SK-N-SH (cell line): ENCODE measurements around the gene HEBP2. TPM values are rescaled to one million over a fixed set of nuclear protein-coding genes. Genes with fewer than 3 reads are reported as not detected.

Experiments
- CTCF ChIA-PET: fragments of 300-600, 350-600 bp; formaldehyde crosslinking; extraction: SDS; loops from one replicate; lab custom pipeline; 2021; lab: Yijun Ruan, JAX
- POLR2A ChIA-PET: fragments of 350-600 bp; sonication (Branson Sonifier 250); formaldehyde crosslinking; extraction: SDS; loops from one replicate; lab custom pipeline; 2020; ENCODE audit warnings: antibody characterized with exemption, inconsistent platforms; lab: Yijun Ruan, JAX
- DNase-seq: peaks from one replicate; pipeline ENCODE4 v3.0.0; 2012
- H2AFZ ChIP-seq: fragments of 200-600 bp; sonication (generic); 2 replicates; pipeline ENCODE4 v1.8.1; 2016; ENCODE audit warnings: antibody characterized with exemption, mild to moderate bottlenecking, low read depth
- H3F3A ChIP-seq: fragments of 200-600 bp; sonication (generic); replicated peaks from 2 replicates; pipeline ENCODE3; 2016; ENCODE audit warnings: antibody characterized with exemption, mild to moderate bottlenecking; ENCODE audit not compliant: insufficient read depth
- H3K27ac ChIP-seq, 2 experiments: fragments of 200-500 bp in 1 of 2; fragments of 200-600 bp in 1 of 2; sonication (Bioruptor generic) in 1 of 2; sonication (generic), shearing (Covaris generic) in 1 of 2; 2 replicates each; pipeline versions ENCODE4 v1.5.1 to v1.6.1; 2014 to 2016; ENCODE audit warnings: low read depth in 2 of 2, inconsistent platforms in 1 of 2, low read length in 1 of 2, mild to moderate bottlenecking in 1 of 2, mixed read lengths in 1 of 2
- H3K27me3 ChIP-seq: fragments of 200-600 bp; sonication (generic), shearing (Covaris generic); 2 replicates; pipeline ENCODE4 v1.6.1; 2016; ENCODE audit warnings: mixed run types; ENCODE audit not compliant: insufficient read depth
- H3K36me3 ChIP-seq, 2 experiments: fragments of 200-500 bp in 1 of 2; fragments of 200-600 bp in 1 of 2; sonication (Bioruptor generic) in 1 of 2; sonication (generic) in 1 of 2; replicated peaks in 1 of 2; 2 replicates each; pipeline versions ENCODE3 to v1.5.1; 2014 to 2016; ENCODE audit warnings: low read length in 1 of 2, mild to moderate bottlenecking in 1 of 2; ENCODE audit not compliant: insufficient read depth in 2 of 2, control insufficient read depth in 1 of 2
- H3K4me1 ChIP-seq, 2 experiments: fragments of 200-500 bp in 1 of 2; fragments of 200-600 bp in 1 of 2; sonication (Bioruptor generic) in 1 of 2; sonication (generic), shearing (Covaris generic) in 1 of 2; 2 replicates each; pipeline versions ENCODE4 v1.5.1 to v1.6.1; 2014 to 2016; ENCODE audit warnings: low read depth in 1 of 2, low read length in 1 of 2, mixed run types in 1 of 2; ENCODE audit not compliant: insufficient read depth in 2 of 2, control insufficient read depth in 1 of 2
- H3K4me2 ChIP-seq: fragments of 200-600 bp; sonication (generic), shearing (Covaris generic); 2 replicates; pipeline ENCODE4 v1.6.1; 2017; ENCODE audit warnings: mixed run types
- H3K4me3 ChIP-seq, 2 experiments: fragments of 200-500 bp in 1 of 2; fragments of 200-600 bp in 1 of 2; sonication (Bioruptor generic) in 1 of 2; sonication (generic), shearing (Covaris generic) in 1 of 2; 2 replicates each; pipeline versions ENCODE4 v1.5.1 to v1.8.1; 2014 to 2016; ENCODE audit warnings: low read depth in 2 of 2, inconsistent platforms in 1 of 2, low read length in 1 of 2, mild to moderate bottlenecking in 1 of 2, mixed read lengths in 1 of 2, moderate library complexity in 1 of 2
- H3K79me2 ChIP-seq: fragments of 200-600 bp; sonication (generic); 2 replicates; pipeline ENCODE4 v1.8.1; 2017; ENCODE audit warnings: mild to moderate bottlenecking; ENCODE audit not compliant: insufficient read depth
- H3K9ac ChIP-seq: fragments of 200-600 bp; sonication (generic); 2 replicates; pipeline ENCODE4 v1.6.1; 2017; ENCODE audit warnings: mixed run types
- H3K9me2 ChIP-seq: fragments of 200-600 bp; sonication (generic); 2 replicates; pipeline ENCODE4 v1.6.1; 2017; ENCODE audit warnings: mixed run types
- H3K9me3 ChIP-seq: fragments of 200-600 bp; sonication (generic); 2 replicates; pipeline ENCODE4 v1.6.1; 2017; ENCODE audit warnings: mixed run types, mild to moderate bottlenecking, moderate library complexity
- H4K20me1 ChIP-seq: fragments of 200-600 bp; sonication (generic); 2 replicates; pipeline ENCODE4 v1.6.1; 2017; ENCODE audit warnings: mild to moderate bottlenecking, mixed run types; ENCODE audit not compliant: insufficient read depth
- EZH2phosphoT487 ChIP-seq: fragments of 200-600 bp; sonication (generic); IDR thresholded peaks from 2 replicates; pipeline ENCODE4 v1.6.1; 2017; ENCODE audit warnings: low read depth, mixed run types, mild to moderate bottlenecking, antibody characterized with exemption, moderate library complexity, borderline replicate concordance
- FOSL2 ChIP-seq: IDR thresholded peaks from 2 replicates; pipeline ENCODE4 v1.4.0; 2012; ENCODE audit warnings: low read depth, mild to moderate bottlenecking, moderate library complexity, borderline replicate concordance
- FOXJ3 ChIP-seq: sonication (generic); formaldehyde crosslinking; IDR thresholded peaks from 2 replicates; pipeline ENCODE4 v1.5.1; 2020; ENCODE audit warnings: mild to moderate bottlenecking, missing genetic modification reagents
- FOXM1 ChIP-seq: IDR thresholded peaks from 2 replicates; pipeline ENCODE4 v1.4.0; 2012; ENCODE audit warnings: low read depth, mild to moderate bottlenecking
- GABPA ChIP-seq: IDR thresholded peaks from 2 replicates; pipeline ENCODE4 v1.4.0; 2012; ENCODE audit warnings: low read depth, mild to moderate bottlenecking
- JUND ChIP-seq: IDR thresholded peaks from 2 replicates; pipeline ENCODE4 v1.4.0; 2012
- MXI1 ChIP-seq: IDR thresholded peaks from 2 replicates; pipeline ENCODE4 v1.6.1; 2012; ENCODE audit warnings: mild to moderate bottlenecking, low read depth, low read length, improper control_type of control experiment
- NFIC ChIP-seq: IDR thresholded peaks from 2 replicates; pipeline ENCODE4 v1.4.0; 2012; ENCODE audit warnings: borderline replicate concordance
- NRF1 ChIP-seq: IDR thresholded peaks from 2 replicates; pipeline ENCODE4 v1.6.1; 2012; ENCODE audit warnings: low read depth, mild to moderate bottlenecking, low read length
- POLR2AphosphoS5 ChIP-seq: IDR thresholded peaks from 2 replicates; pipeline ENCODE4 v1.6.1; 2012; ENCODE audit warnings: low read depth, low read length
- RFX5 ChIP-seq: IDR thresholded peaks from 2 replicates; pipeline ENCODE4 v1.6.1; 2012; ENCODE audit warnings: mild to moderate bottlenecking, improper control_type of control experiment, low read length
- RXRA ChIP-seq: IDR thresholded peaks from 2 replicates; pipeline ENCODE4 v1.4.0; 2012; ENCODE audit warnings: low read depth, mild to moderate bottlenecking, borderline replicate concordance
- SIN3A ChIP-seq: IDR thresholded peaks from 2 replicates; pipeline ENCODE4 v1.6.1; 2012; ENCODE audit warnings: low read depth, mild to moderate bottlenecking, low read length, moderate library complexity, borderline replicate concordance
- TCF12 ChIP-seq: IDR thresholded peaks from 2 replicates; pipeline ENCODE4 v1.4.0; 2012
- WGBS: methylation state at CpG from one replicate; pipeline ENCODE4 v1.1.6; 2017; ENCODE audit warnings: low lambda C conversion rate; 5-methylcytosine and 5-hydroxymethylcytosine counted together
- polyA plus RNA-seq, 3 experiments: library from polyadenylated mRNA; depleted of rRNA; stranded (reverse); fragments of >200 nt; gene quantifications; 2 replicates each; pipeline ENCODE4 v1.2.3, GENCODE V29; 2012
- TF ChIP-seq, protein P1 (sequence below): IDR thresholded peaks from 2 replicates; pipeline ENCODE4 v1.4.0; 2012; ENCODE audit warnings: low read depth, borderline replicate concordance
- TF ChIP-seq, protein P2 (sequence below): IDR thresholded peaks from 2 replicates; pipeline ENCODE4 v1.4.0; 2012; ENCODE audit warnings: low read depth
- TF ChIP-seq, protein P3 (sequence below): fragments of 200-600 bp; sonication (generic); IDR thresholded peaks from 2 replicates; pipeline ENCODE4 v1.6.1; 2017; ENCODE audit warnings: antibody characterized with exemption, mild to moderate bottlenecking, moderate library complexity
- TF ChIP-seq, protein P4 (sequence below): IDR thresholded peaks from 2 replicates; pipeline ENCODE4 v1.6.1; 2012; ENCODE audit warnings: mild to moderate bottlenecking, low read depth, low read length, moderate library complexity
- TF ChIP-seq, protein P5 (sequence below): IDR thresholded peaks from 2 replicates; pipeline ENCODE4 v1.4.0; 2012; ENCODE audit warnings: low read depth, borderline replicate concordance
- TF ChIP-seq, protein P6 (sequence below): fragments of 150-350 bp; IDR thresholded peaks from 2 replicates; pipeline ENCODE4 v1.6.1; 2016; ENCODE audit warnings: mild to moderate bottlenecking, low read depth, low read length

HEBP2 gene
- polyA plus RNA-seq, 1 of the 3 experiments (the other 2 are of a cell fraction) = 7.6 TPM

DNA sequence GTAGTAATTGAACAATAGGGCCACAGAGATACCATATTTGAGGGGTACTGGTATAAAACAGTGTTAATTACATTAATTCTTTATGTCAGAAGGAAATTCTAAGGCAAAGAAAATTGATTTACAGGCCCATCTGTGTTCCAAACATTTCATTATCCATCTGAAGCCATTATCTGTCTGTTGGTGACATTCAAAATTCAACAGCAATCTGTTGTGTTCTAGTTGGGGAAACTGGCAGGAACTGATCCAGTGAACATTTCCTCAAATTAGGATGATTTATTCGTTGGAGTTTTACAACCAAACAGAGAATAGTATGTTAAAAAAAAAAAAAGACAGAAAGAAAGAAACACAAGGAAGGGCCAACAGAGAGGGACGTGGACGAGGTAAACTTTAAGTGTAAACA, 30.1 kb downstream of the HEBP2 start:
- Histone ChIP-seq H3K9me3 (no peaks in the 10 kb centered on the region), H3K9ac (no peak overlapping the region), H3F3A (no peaks in the 10 kb centered on the region), H3K9me2 (no peaks in the 10 kb centered on the region), H3K4me1 (no peaks in the 10 kb centered on the region; a peak in 1 of 4 replicates)
- DNase-seq = no peak
- TF ChIP-seq, protein P1, sequence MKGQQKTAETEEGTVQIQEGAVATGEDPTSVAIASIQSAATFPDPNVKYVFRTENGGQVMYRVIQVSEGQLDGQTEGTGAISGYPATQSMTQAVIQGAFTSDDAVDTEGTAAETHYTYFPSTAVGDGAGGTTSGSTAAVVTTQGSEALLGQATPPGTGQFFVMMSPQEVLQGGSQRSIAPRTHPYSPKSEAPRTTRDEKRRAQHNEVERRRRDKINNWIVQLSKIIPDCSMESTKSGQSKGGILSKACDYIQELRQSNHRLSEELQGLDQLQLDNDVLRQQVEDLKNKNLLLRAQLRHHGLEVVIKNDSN = no peak
- TF ChIP-seq POLR2AphosphoS5 (no peak), JUND (no peak), MXI1 (no peak), FOXJ3 (CRISPR knock-in tag) (no peak), EZH2phosphoT487 (no peak), SIN3A (no peak), FOSL2 (no peak), TCF12 (no peak), NRF1 (no peak), FOXM1 (no peak), GABPA (no peak), RXRA (no peak), NFIC (no peak), RFX5 (no peak)
- TF ChIP-seq, protein P2, sequence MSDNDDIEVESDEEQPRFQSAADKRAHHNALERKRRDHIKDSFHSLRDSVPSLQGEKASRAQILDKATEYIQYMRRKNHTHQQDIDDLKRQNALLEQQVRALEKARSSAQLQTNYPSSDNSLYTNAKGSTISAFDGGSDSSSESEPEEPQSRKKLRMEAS = no peak
- TF ChIP-seq, protein P3, sequence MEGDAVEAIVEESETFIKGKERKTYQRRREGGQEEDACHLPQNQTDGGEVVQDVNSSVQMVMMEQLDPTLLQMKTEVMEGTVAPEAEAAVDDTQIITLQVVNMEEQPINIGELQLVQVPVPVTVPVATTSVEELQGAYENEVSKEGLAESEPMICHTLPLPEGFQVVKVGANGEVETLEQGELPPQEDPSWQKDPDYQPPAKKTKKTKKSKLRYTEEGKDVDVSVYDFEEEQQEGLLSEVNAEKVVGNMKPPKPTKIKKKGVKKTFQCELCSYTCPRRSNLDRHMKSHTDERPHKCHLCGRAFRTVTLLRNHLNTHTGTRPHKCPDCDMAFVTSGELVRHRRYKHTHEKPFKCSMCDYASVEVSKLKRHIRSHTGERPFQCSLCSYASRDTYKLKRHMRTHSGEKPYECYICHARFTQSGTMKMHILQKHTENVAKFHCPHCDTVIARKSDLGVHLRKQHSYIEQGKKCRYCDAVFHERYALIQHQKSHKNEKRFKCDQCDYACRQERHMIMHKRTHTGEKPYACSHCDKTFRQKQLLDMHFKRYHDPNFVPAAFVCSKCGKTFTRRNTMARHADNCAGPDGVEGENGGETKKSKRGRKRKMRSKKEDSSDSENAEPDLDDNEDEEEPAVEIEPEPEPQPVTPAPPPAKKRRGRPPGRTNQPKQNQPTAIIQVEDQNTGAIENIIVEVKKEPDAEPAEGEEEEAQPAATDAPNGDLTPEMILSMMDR = no peak
- TF ChIP-seq, protein P4, sequence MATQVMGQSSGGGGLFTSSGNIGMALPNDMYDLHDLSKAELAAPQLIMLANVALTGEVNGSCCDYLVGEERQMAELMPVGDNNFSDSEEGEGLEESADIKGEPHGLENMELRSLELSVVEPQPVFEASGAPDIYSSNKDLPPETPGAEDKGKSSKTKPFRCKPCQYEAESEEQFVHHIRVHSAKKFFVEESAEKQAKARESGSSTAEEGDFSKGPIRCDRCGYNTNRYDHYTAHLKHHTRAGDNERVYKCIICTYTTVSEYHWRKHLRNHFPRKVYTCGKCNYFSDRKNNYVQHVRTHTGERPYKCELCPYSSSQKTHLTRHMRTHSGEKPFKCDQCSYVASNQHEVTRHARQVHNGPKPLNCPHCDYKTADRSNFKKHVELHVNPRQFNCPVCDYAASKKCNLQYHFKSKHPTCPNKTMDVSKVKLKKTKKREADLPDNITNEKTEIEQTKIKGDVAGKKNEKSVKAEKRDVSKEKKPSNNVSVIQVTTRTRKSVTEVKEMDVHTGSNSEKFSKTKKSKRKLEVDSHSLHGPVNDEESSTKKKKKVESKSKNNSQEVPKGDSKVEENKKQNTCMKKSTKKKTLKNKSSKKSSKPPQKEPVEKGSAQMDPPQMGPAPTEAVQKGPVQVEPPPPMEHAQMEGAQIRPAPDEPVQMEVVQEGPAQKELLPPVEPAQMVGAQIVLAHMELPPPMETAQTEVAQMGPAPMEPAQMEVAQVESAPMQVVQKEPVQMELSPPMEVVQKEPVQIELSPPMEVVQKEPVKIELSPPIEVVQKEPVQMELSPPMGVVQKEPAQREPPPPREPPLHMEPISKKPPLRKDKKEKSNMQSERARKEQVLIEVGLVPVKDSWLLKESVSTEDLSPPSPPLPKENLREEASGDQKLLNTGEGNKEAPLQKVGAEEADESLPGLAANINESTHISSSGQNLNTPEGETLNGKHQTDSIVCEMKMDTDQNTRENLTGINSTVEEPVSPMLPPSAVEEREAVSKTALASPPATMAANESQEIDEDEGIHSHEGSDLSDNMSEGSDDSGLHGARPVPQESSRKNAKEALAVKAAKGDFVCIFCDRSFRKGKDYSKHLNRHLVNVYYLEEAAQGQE = no peak
- TF ChIP-seq, protein P5, sequence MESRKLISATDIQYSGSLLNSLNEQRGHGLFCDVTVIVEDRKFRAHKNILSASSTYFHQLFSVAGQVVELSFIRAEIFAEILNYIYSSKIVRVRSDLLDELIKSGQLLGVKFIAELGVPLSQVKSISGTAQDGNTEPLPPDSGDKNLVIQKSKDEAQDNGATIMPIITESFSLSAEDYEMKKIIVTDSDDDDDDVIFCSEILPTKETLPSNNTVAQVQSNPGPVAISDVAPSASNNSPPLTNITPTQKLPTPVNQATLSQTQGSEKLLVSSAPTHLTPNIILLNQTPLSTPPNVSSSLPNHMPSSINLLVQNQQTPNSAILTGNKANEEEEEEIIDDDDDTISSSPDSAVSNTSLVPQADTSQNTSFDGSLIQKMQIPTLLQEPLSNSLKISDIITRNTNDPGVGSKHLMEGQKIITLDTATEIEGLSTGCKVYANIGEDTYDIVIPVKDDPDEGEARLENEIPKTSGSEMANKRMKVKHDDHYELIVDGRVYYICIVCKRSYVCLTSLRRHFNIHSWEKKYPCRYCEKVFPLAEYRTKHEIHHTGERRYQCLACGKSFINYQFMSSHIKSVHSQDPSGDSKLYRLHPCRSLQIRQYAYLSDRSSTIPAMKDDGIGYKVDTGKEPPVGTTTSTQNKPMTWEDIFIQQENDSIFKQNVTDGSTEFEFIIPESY = no peak
- TF ChIP-seq, protein P6, sequence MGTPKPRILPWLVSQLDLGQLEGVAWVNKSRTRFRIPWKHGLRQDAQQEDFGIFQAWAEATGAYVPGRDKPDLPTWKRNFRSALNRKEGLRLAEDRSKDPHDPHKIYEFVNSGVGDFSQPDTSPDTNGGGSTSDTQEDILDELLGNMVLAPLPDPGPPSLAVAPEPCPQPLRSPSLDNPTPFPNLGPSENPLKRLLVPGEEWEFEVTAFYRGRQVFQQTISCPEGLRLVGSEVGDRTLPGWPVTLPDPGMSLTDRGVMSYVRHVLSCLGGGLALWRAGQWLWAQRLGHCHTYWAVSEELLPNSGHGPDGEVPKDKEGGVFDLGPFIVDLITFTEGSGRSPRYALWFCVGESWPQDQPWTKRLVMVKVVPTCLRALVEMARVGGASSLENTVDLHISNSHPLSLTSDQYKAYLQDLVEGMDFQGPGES = no peak
- TF ChIP-seq, all 33 proteins: peak for 0
- CTCF ChIA-PET = interaction anchor here (0.9 kb wide), 1 partner anchor 42 kb away, joined by 4 read pairs; no protein-coding TSS in a partner anchor
- H2AFZ ChIP-seq = no peak overlapping the region
- H3K4me2 ChIP-seq = no peak overlapping the region
- H4K20me1 ChIP-seq = no peaks in the 10 kb centered on the region
- 5% methylated on average over 3 of the region's 3 CpGs for WGBS
- H3K4me3 ChIP-seq = no peak overlapping the region
- H3K79me2 ChIP-seq = no peaks in the 10 kb centered on the region
- H3K27me3 ChIP-seq = peaks cover 48% of the 10 kb centered on the region
- no peak overlapping the region for H3K27ac ChIP-seq
- POLR2A ChIA-PET = no interaction called here
- H3K36me3 ChIP-seq = no peaks in the 10 kb centered on the region
